SK-N-SH (cell line): ENCODE measurements around the gene RNASE2. TPM values are rescaled to one million over a fixed set of nuclear protein-coding genes. Genes with fewer than 3 reads are reported as not detected.
"Not testable (repeated sequence)": the region's sequence is repeated elsewhere in the genome, so short reads cannot be mapped to it uniquely, and the experiment has no call there.

ENCODE experiments used
- CTCF ChIA-PET: fragments of 300-600, 350-600 bp; formaldehyde crosslinking; extraction: SDS; loops from one replicate; lab custom pipeline; 2021; lab: Yijun Ruan, JAX
- POLR2A ChIA-PET: fragments of 350-600 bp; sonication (Branson Sonifier 250); formaldehyde crosslinking; extraction: SDS; loops from one replicate; lab custom pipeline; 2020; ENCODE audit warnings: antibody characterized with exemption, inconsistent platforms; lab: Yijun Ruan, JAX
- DNase-seq: peaks from one replicate; pipeline ENCODE4 v3.0.0; 2012
- H2AFZ ChIP-seq: fragments of 200-600 bp; sonication (generic); 2 replicates; pipeline ENCODE4 v1.8.1; 2016; ENCODE audit warnings: antibody characterized with exemption, mild to moderate bottlenecking, low read depth
- H3F3A ChIP-seq: fragments of 200-600 bp; sonication (generic); replicated peaks from 2 replicates; pipeline ENCODE3; 2016; ENCODE audit warnings: antibody characterized with exemption, mild to moderate bottlenecking; ENCODE audit not compliant: insufficient read depth
- H3K27ac ChIP-seq, 2 experiments: fragments of 200-500 bp in 1 of 2; fragments of 200-600 bp in 1 of 2; sonication (Bioruptor generic) in 1 of 2; sonication (generic), shearing (Covaris generic) in 1 of 2; 2 replicates each; pipeline versions ENCODE4 v1.5.1 to v1.6.1; 2014 to 2016; ENCODE audit warnings: low read depth in 2 of 2, inconsistent platforms in 1 of 2, low read length in 1 of 2, mild to moderate bottlenecking in 1 of 2, mixed read lengths in 1 of 2
- H3K27me3 ChIP-seq: fragments of 200-600 bp; sonication (generic), shearing (Covaris generic); 2 replicates; pipeline ENCODE4 v1.6.1; 2016; ENCODE audit warnings: mixed run types; ENCODE audit not compliant: insufficient read depth
- H3K36me3 ChIP-seq, 2 experiments: fragments of 200-500 bp in 1 of 2; fragments of 200-600 bp in 1 of 2; sonication (Bioruptor generic) in 1 of 2; sonication (generic) in 1 of 2; replicated peaks in 1 of 2; 2 replicates each; pipeline versions ENCODE3 to v1.5.1; 2014 to 2016; ENCODE audit warnings: low read length in 1 of 2, mild to moderate bottlenecking in 1 of 2; ENCODE audit not compliant: insufficient read depth in 2 of 2, control insufficient read depth in 1 of 2
- H3K4me1 ChIP-seq, 2 experiments: fragments of 200-500 bp in 1 of 2; fragments of 200-600 bp in 1 of 2; sonication (Bioruptor generic) in 1 of 2; sonication (generic), shearing (Covaris generic) in 1 of 2; 2 replicates each; pipeline versions ENCODE4 v1.5.1 to v1.6.1; 2014 to 2016; ENCODE audit warnings: low read depth in 1 of 2, low read length in 1 of 2, mixed run types in 1 of 2; ENCODE audit not compliant: insufficient read depth in 2 of 2, control insufficient read depth in 1 of 2
- H3K4me2 ChIP-seq: fragments of 200-600 bp; sonication (generic), shearing (Covaris generic); 2 replicates; pipeline ENCODE4 v1.6.1; 2017; ENCODE audit warnings: mixed run types
- H3K4me3 ChIP-seq, 2 experiments: fragments of 200-500 bp in 1 of 2; fragments of 200-600 bp in 1 of 2; sonication (Bioruptor generic) in 1 of 2; sonication (generic), shearing (Covaris generic) in 1 of 2; 2 replicates each; pipeline versions ENCODE4 v1.5.1 to v1.8.1; 2014 to 2016; ENCODE audit warnings: low read depth in 2 of 2, inconsistent platforms in 1 of 2, low read length in 1 of 2, mild to moderate bottlenecking in 1 of 2, mixed read lengths in 1 of 2, moderate library complexity in 1 of 2
- H3K79me2 ChIP-seq: fragments of 200-600 bp; sonication (generic); 2 replicates; pipeline ENCODE4 v1.8.1; 2017; ENCODE audit warnings: mild to moderate bottlenecking; ENCODE audit not compliant: insufficient read depth
- H3K9ac ChIP-seq: fragments of 200-600 bp; sonication (generic); 2 replicates; pipeline ENCODE4 v1.6.1; 2017; ENCODE audit warnings: mixed run types
- H3K9me2 ChIP-seq: fragments of 200-600 bp; sonication (generic); 2 replicates; pipeline ENCODE4 v1.6.1; 2017; ENCODE audit warnings: mixed run types
- H3K9me3 ChIP-seq: fragments of 200-600 bp; sonication (generic); 2 replicates; pipeline ENCODE4 v1.6.1; 2017; ENCODE audit warnings: mixed run types, mild to moderate bottlenecking, moderate library complexity
- H4K20me1 ChIP-seq: fragments of 200-600 bp; sonication (generic); 2 replicates; pipeline ENCODE4 v1.6.1; 2017; ENCODE audit warnings: mild to moderate bottlenecking, mixed run types; ENCODE audit not compliant: insufficient read depth
- EZH2phosphoT487 ChIP-seq: fragments of 200-600 bp; sonication (generic); IDR thresholded peaks from 2 replicates; pipeline ENCODE4 v1.6.1; 2017; ENCODE audit warnings: low read depth, mixed run types, mild to moderate bottlenecking, antibody characterized with exemption, moderate library complexity, borderline replicate concordance
- GABPA ChIP-seq: IDR thresholded peaks from 2 replicates; pipeline ENCODE4 v1.4.0; 2012; ENCODE audit warnings: low read depth, mild to moderate bottlenecking
- GATA2 ChIP-seq: sonication (generic); formaldehyde crosslinking; IDR thresholded peaks from 2 replicates; pipeline ENCODE4 v1.5.0; 2020; ENCODE audit warnings: mild to moderate bottlenecking, missing genetic modification reagents
- MAX ChIP-seq: IDR thresholded peaks from 2 replicates; pipeline ENCODE4 v1.4.0; 2012; ENCODE audit warnings: low read depth
- MEF2A ChIP-seq: IDR thresholded peaks from 2 replicates; pipeline ENCODE4 v1.4.0; 2012; ENCODE audit warnings: low read depth, borderline replicate concordance
- POLR2AphosphoS5 ChIP-seq: IDR thresholded peaks from 2 replicates; pipeline ENCODE4 v1.6.1; 2012; ENCODE audit warnings: low read depth, low read length
- RCOR1 ChIP-seq: fragments of 150-350 bp; IDR thresholded peaks from 2 replicates; pipeline ENCODE4 v1.6.1; 2017; ENCODE audit warnings: antibody characterized with exemption, low read length
- REST ChIP-seq: IDR thresholded peaks from 2 replicates; pipeline ENCODE4 v1.6.1; 2012; ENCODE audit warnings: mild to moderate bottlenecking, low read depth, low read length, moderate library complexity
- RXRA ChIP-seq: IDR thresholded peaks from 2 replicates; pipeline ENCODE4 v1.4.0; 2012; ENCODE audit warnings: low read depth, mild to moderate bottlenecking, borderline replicate concordance
- SIN3A ChIP-seq: IDR thresholded peaks from 2 replicates; pipeline ENCODE4 v1.6.1; 2012; ENCODE audit warnings: low read depth, mild to moderate bottlenecking, low read length, moderate library complexity, borderline replicate concordance
- USF1 ChIP-seq: IDR thresholded peaks from 2 replicates; pipeline ENCODE4 v1.4.0; 2012; ENCODE audit warnings: low read depth, borderline replicate concordance
- WGBS: methylation state at CpG from one replicate; pipeline ENCODE4 v1.1.6; 2017; ENCODE audit warnings: low lambda C conversion rate; 5-methylcytosine and 5-hydroxymethylcytosine counted together
- polyA plus RNA-seq, 3 experiments: library from polyadenylated mRNA; depleted of rRNA; stranded (reverse); fragments of >200 nt; gene quantifications; 2 replicates each; pipeline ENCODE4 v1.2.3, GENCODE V29; 2012

The RNASE2 gene
- polyA plus RNA-seq, 1 of the 3 experiments (the other 2 are of a cell fraction), result not detected

GRCh38 chr14:20945146-20945545 is 10.1 kb upstream of the RNASE2 start:
- POLR2A ChIA-PET, result not testable (repeated sequence)
- 18% methylated on average over 6 of the region's 6 CpGs for WGBS

GRCh38 chr14:20946707-20947106 is 8.6 kb upstream of the RNASE2 start:
- POLR2A ChIA-PET, H3K27ac ChIP-seq, H4K20me1 ChIP-seq, H3K4me3 ChIP-seq, H3K36me3 ChIP-seq, H3K79me2 ChIP-seq, DNase-seq, CTCF ChIA-PET, H3F3A ChIP-seq, H3K9me2 ChIP-seq, H2AFZ ChIP-seq, H3K9ac ChIP-seq, H3K4me1 ChIP-seq, H3K4me2 ChIP-seq, H3K9me3 ChIP-seq: not testable (repeated sequence)
- peaks cover 41% of the 10 kb centered on the region; the same call in 1 of the 2 replicates for H3K27me3 ChIP-seq
- WGBS, result 9% methylated on average over 7 of the region's 9 CpGs

More at GRCh38 chr14:20945146-20945545, 10.1 kb upstream of the RNASE2 start:
- H3K4me3 ChIP-seq, H3K36me3 ChIP-seq, H3K27ac ChIP-seq, H3K9ac ChIP-seq, H3K4me2 ChIP-seq, H3K9me2 ChIP-seq, H3K4me1 ChIP-seq, H4K20me1 ChIP-seq, H3K79me2 ChIP-seq, H3F3A ChIP-seq, H2AFZ ChIP-seq, H3K9me3 ChIP-seq, DNase-seq: not testable (repeated sequence)
- peaks cover 29% of the 10 kb centered on the region; the same call in 1 of the 2 replicates for H3K27me3 ChIP-seq
- CTCF ChIA-PET, result interaction anchor here (1.5 kb wide), 1 partner anchor 26 kb away, joined by 3 read pairs; no protein-coding TSS in a partner anchor

- CTCF ChIA-PET, result interaction anchor here (1.3 to 3.1 kb wide), 2 partner anchors 16 to 98 kb away, joined by 4 to 27 read pairs; no protein-coding TSS in a partner anchor
- H3F3A ChIP-seq, H3K9me3 ChIP-seq, POLR2A ChIA-PET, H3K9me2 ChIP-seq, DNase-seq, H4K20me1 ChIP-seq, H3K79me2 ChIP-seq, H3K9ac ChIP-seq, H2AFZ ChIP-seq, H3K4me1 ChIP-seq, H3K36me3 ChIP-seq, H3K27ac ChIP-seq, H3K4me2 ChIP-seq, H3K4me3 ChIP-seq: not testable (repeated sequence)
- WGBS, result 4% methylated on average over 5 of the region's 5 CpGs
- H3K27me3 ChIP-seq, result peaks cover 31% of the 10 kb centered on the region; the same call in 1 of the 2 replicates
Observed at GRCh38 chr14:20955538-20955873, 219 bp downstream of the RNASE2 start.

GRCh38 chr14:20956376-20956976 is 1.2 kb downstream of the RNASE2 start:
- WGBS, result 8% methylated on average over 11 of the region's 11 CpGs
- H3K9me2 ChIP-seq, result no peaks in the 10 kb centered on the region; the same call in 1 of the 2 replicates
- POLR2A ChIA-PET, result no interaction called here
- H3K4me2 ChIP-seq, result no peak overlapping the region
- no peaks in the 10 kb centered on the region for H3K36me3 ChIP-seq
- H3K4me1 ChIP-seq, result no peaks in the 10 kb centered on the region
- CTCF ChIA-PET, result interaction anchor here (1.3 to 3.1 kb wide), 2 partner anchors 15 to 99 kb away, joined by 4 to 27 read pairs; no protein-coding TSS in a partner anchor
- H3F3A ChIP-seq, result no peaks in the 10 kb centered on the region
- H4K20me1 ChIP-seq, result no peaks in the 10 kb centered on the region
- H3K27me3 ChIP-seq, result peaks cover 22% of the 10 kb centered on the region; the same call in 1 of the 2 replicates
- no peak overlapping the region for H3K4me3 ChIP-seq
- H3K79me2 ChIP-seq, result no peaks in the 10 kb centered on the region
- H3K27ac ChIP-seq, result no peak overlapping the region
- no peaks in the 10 kb centered on the region for H3K9me3 ChIP-seq
- H3K9ac ChIP-seq, result no peak overlapping the region
- no peak overlapping the region for H2AFZ ChIP-seq
- DNase-seq, result no peak
- no peak for TF ChIP-seq RCOR1
- no peak for TF ChIP-seq MAX
- TF ChIP-seq USF1, result no peak
- no peak for TF ChIP-seq EZH2phosphoT487
- no peak for TF ChIP-seq SIN3A
- no peak for TF ChIP-seq MEF2A
- no peak for TF ChIP-seq REST
- no peak for TF ChIP-seq GABPA
- TF ChIP-seq GATA2 (CRISPR knock-in tag), result no peak
- TF ChIP-seq RXRA, result no peak
- no peak for TF ChIP-seq POLR2AphosphoS5
